Osteoblast (primary cell): ENCODE measurements around the gene JAZF1. TPM values are rescaled to one million over a fixed set of nuclear protein-coding genes. Genes with fewer than 3 reads are reported as not detected.
A peak's percentile ranks its signal among the peaks of the same experiment; 100 is the strongest.

Experiments
- DNase-seq: peaks from one replicate; pipeline ENCODE4 v3.0.0; 2011; ENCODE audit warnings: low spot score, mixed read lengths; ENCODE audit not compliant: insufficient read length; ENCODE audit errors: missing footprints
- H2AFZ ChIP-seq: 2 replicates; pipeline ENCODE4 v1.6.0; 2011; ENCODE audit warnings: mild to moderate bottlenecking, low read length
- H3K27ac ChIP-seq: 2 replicates; pipeline ENCODE4 v1.5.1; 2011; ENCODE audit warnings: mild to moderate bottlenecking, low read depth, low read length, moderate library complexity
- H3K27me3 ChIP-seq: 2 replicates; pipeline ENCODE4 v1.6.0; 2012; ENCODE audit warnings: mild to moderate bottlenecking, control low read depth, inconsistent platforms, low read length, moderate library complexity; ENCODE audit not compliant: insufficient read depth
- H3K36me3 ChIP-seq: 2 replicates; pipeline ENCODE4 v1.5.1; 2011; ENCODE audit warnings: mild to moderate bottlenecking, low read length, control low read depth, moderate library complexity; ENCODE audit not compliant: insufficient read depth
- H3K4me1 ChIP-seq: 2 replicates; pipeline ENCODE4 v1.5.1; 2011; ENCODE audit warnings: mild to moderate bottlenecking, low read length, control low read depth, moderate library complexity; ENCODE audit not compliant: insufficient read depth
- H3K4me2 ChIP-seq: 2 replicates; pipeline ENCODE4 v1.6.0; 2011; ENCODE audit warnings: mild to moderate bottlenecking, low read length; ENCODE audit not compliant: insufficient read depth
- H3K4me3 ChIP-seq: fragments of 200-600 bp; sonication (generic); 3 replicates; pipeline ENCODE4 v1.5.1; 2012; ENCODE audit warnings: mild to moderate bottlenecking, low read length, inconsistent platforms; ENCODE audit not compliant: insufficient read depth
- H3K79me2 ChIP-seq: 2 replicates; pipeline ENCODE4 v1.6.0; 2012; ENCODE audit warnings: mild to moderate bottlenecking, low read length, control low read depth, inconsistent platforms; ENCODE audit not compliant: insufficient read depth
- H3K9me3 ChIP-seq: 2 replicates; pipeline ENCODE4 v1.5.1; 2011; ENCODE audit warnings: low read depth, low read length, control low read depth
- H4K20me1 ChIP-seq: 2 replicates; pipeline ENCODE4 v1.6.0; 2012; ENCODE audit warnings: mild to moderate bottlenecking, low read length, control low read depth; ENCODE audit not compliant: insufficient read depth
- total RNA-seq: library from RNA; depleted of rRNA; stranded (reverse); fragments of >200 nt; gene quantifications from 2 replicates; pipeline ENCODE4 v1.2.3, GENCODE V29; 2012
- TF ChIP-seq, protein P1 (sequence below): IDR thresholded peaks from 2 replicates; pipeline ENCODE4 v1.5.1; 2011; ENCODE audit warnings: mild to moderate bottlenecking, low read depth, low read length, moderate library complexity; ENCODE audit errors: extremely low read depth

The JAZF1 gene
- total RNA-seq, 1 donor, result 15.9 TPM

DNA sequence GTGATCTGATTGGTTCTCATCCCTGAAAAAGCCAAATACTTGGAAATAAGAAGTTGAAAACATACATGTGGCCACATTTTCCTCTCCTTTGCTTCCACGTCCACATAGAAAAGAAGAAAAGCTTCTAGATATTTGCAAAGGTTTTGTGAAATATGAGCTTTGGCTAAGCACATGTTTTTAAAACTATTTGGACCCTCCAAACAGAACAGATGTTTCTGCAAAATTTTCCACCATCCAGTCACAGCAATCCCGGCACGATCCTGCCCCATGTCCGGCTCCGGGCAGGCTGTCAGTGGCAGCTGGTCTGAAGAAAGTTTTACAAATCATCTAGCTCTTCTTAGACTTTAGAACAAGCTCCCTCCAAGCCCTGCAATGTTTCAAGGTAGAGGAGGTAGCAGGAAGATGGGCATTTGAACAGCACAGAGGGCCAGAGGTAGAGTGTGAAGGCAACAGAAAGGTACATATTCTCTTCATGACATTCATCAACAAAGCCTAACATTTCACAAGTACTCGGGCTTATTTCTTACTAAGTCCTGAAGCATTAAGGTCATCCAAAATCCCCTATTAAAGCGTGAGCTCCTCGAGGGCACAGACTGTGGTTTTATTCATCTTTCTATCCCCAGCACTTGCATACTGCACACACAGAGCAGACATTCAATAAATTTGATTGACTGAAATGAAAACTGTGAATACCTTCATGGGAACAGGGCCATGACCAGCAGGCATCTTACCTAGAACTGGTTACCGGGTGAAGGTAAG lies 110.1 kb downstream of the JAZF1 start:
- peak overlapping the region; percentile 93 for H3K4me2 ChIP-seq
- peaks cover 27% of the 10 kb centered on the region for H3K4me1 ChIP-seq
- no peak overlapping the region for H3K4me3 ChIP-seq
- H3K27me3 ChIP-seq, result no peaks in the 10 kb centered on the region
- no peaks in the 10 kb centered on the region for H3K9me3 ChIP-seq
- TF ChIP-seq, protein P1, sequence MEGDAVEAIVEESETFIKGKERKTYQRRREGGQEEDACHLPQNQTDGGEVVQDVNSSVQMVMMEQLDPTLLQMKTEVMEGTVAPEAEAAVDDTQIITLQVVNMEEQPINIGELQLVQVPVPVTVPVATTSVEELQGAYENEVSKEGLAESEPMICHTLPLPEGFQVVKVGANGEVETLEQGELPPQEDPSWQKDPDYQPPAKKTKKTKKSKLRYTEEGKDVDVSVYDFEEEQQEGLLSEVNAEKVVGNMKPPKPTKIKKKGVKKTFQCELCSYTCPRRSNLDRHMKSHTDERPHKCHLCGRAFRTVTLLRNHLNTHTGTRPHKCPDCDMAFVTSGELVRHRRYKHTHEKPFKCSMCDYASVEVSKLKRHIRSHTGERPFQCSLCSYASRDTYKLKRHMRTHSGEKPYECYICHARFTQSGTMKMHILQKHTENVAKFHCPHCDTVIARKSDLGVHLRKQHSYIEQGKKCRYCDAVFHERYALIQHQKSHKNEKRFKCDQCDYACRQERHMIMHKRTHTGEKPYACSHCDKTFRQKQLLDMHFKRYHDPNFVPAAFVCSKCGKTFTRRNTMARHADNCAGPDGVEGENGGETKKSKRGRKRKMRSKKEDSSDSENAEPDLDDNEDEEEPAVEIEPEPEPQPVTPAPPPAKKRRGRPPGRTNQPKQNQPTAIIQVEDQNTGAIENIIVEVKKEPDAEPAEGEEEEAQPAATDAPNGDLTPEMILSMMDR, result no peak
- H3K36me3 ChIP-seq, result no peaks in the 10 kb centered on the region
- no peak overlapping the region for H3K27ac ChIP-seq
- no peak overlapping the region for H2AFZ ChIP-seq
- peaks cover 47% of the 10 kb centered on the region for H3K79me2 ChIP-seq
- peak; percentile 50 for DNase-seq
- peaks cover 10% of the 10 kb centered on the region for H4K20me1 ChIP-seq

DNA sequence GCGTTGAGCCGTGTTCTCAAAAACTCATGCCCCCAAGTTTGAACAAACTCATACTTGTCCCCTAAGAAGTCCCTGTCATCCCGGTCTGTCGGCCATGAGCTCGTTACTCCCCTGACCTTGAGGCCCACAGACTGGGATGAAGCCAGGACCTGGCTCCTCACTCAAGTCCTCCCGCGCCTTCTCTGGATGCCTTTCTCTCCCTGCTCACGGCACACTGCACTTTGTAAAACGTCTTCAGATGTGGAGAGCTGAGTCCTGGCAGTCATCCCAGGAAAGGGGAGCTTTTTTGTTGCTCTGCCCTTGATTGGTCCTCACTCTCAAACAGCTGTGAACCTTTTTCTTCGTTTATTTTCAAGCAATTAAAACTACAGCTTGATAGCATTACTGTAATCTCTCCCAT lies 110.8 kb downstream of the JAZF1 start:
- H3K4me1 ChIP-seq, result peaks cover 29% of the 10 kb centered on the region
- H3K4me2 ChIP-seq, result peak overlapping the region; percentile 4
- H3K79me2 ChIP-seq, result peaks cover 44% of the 10 kb centered on the region
- H3K27me3 ChIP-seq, result no peaks in the 10 kb centered on the region
- H2AFZ ChIP-seq, result peak overlapping the region; percentile 4
- H4K20me1 ChIP-seq, result peaks cover 8% of the 10 kb centered on the region
- no peaks in the 10 kb centered on the region for H3K36me3 ChIP-seq
- H3K9me3 ChIP-seq, result no peaks in the 10 kb centered on the region
- TF ChIP-seq, protein P1, result no peak
- H3K27ac ChIP-seq, result peak overlapping the region; percentile 50
- no peak for DNase-seq
- no peak overlapping the region for H3K4me3 ChIP-seq

DNA sequence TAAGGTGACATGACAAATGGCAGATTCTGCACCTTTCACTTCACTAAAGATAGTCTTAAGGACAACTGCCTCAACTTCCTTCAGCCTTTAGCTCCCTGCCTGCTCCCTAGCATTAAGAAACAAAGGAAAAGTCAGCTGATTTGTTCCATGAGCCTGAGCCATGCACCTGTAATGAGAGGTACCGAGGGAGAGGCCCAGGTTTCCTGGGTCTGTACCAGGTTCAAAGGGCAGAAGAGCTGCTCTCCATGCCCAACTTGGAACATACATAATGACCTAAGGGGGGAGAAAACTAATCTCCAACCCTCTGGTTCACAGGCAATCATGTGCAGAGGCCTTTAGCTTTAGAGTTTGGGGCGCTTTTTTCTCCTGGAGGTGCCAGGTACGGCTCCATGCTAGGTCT lies 111.2 kb downstream of the JAZF1 start:
- Histone ChIP-seq H3K27ac (peak overlapping the region; percentile 50), H3K4me2 (peak overlapping the region; percentile 4), H3K9me3 (no peaks in the 10 kb centered on the region), H2AFZ (no peak overlapping the region), H3K4me1 (peaks cover 33% of the 10 kb centered on the region), H3K36me3 (no peaks in the 10 kb centered on the region), H4K20me1 (peaks cover 7% of the 10 kb centered on the region), H3K79me2 (peaks cover 42% of the 10 kb centered on the region), H3K27me3 (no peaks in the 10 kb centered on the region), H3K4me3 (no peak overlapping the region)
- DNase-seq, result no peak
- TF ChIP-seq, protein P1, result no peak

DNA sequence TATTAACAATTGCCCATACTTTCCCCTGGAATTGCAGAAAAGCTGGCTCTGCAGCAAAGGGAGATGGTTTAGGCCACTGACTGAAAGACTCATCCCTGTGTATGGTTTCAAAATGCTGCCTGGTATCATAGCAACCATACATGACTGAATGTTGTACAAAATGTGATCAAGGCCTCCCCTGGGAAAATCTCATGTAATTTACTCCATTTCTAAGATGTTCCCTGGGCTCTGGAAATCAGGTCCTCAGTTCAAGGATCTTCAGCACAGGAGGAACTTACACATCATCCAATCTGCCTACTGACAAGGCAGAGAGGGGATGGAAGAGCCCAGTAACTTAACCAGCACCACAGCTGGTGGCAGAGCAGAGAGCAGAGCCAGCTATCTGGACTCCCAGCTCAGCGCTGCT lies 111.8 kb downstream of the JAZF1 start:
- no peak overlapping the region for H3K4me3 ChIP-seq
- H3K4me1 ChIP-seq, result peaks cover 36% of the 10 kb centered on the region
- peak overlapping the region; percentile 50 for H3K27ac ChIP-seq
- H3K27me3 ChIP-seq, result no peaks in the 10 kb centered on the region
- H2AFZ ChIP-seq, result no peak overlapping the region
- H3K36me3 ChIP-seq, result no peaks in the 10 kb centered on the region
- H3K4me2 ChIP-seq, result peak overlapping the region; percentile 30
- no peaks in the 10 kb centered on the region for H3K9me3 ChIP-seq
- peaks cover 40% of the 10 kb centered on the region for H3K79me2 ChIP-seq
- H4K20me1 ChIP-seq, result peaks cover 7% of the 10 kb centered on the region
- TF ChIP-seq, protein P1, result no peak
- DNase-seq, result peak; percentile 65
